Measurements from ENCODE around the gene CELF2. TPM values are rescaled to one million over a fixed set of nuclear protein-coding genes. Genes with fewer than 3 reads are reported as not detected.

CELF2 gene
- total RNA-seq, 1 experiment from 2014 or later, result not detected

DNA sequence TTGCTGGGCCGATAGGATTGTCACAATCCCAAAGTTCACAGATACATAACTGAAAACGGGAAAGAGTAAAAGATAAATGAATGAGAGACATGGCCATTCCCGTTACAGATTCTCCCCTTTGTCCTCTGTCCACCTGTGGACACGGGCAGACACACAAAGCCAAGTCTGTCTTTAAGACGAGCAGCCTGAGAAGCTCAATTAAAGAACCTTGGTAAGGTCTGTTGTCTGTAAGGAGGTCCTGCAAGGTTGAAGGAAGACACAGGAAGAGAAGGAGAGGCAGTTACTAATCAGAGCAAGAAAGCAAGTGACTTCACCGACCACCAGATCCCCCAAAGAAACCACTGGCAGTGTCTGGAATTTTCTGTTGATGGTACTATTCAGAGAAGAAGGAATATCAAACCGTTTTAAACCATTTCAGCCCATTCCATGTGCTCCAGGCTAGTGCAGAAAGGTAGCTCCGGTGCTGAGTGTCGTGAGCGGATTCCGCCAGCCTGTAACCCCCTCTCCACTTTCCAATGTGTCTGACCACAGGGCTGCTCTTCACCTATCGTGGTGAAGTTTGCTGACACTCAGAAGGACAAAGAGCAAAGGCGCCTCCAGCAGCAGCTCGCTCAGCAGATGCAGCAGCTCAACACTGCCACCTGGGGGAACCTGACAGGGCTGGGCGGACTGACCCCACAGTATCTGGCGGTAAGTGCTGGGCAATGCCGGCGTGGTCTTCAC, 252.6 kb downstream of the CELF2 start:
- H3K27ac ChIP-seq (ENCODE audit: low read depth, low read length, poor library complexity, severe bottlenecking), result no peak overlapping the region
- H3K4me3 ChIP-seq (ENCODE audit: low read depth, low read length, poor library complexity, severe bottlenecking), result no peak overlapping the region
- no peaks in the 10 kb centered on the region for H3K4me1 ChIP-seq (ENCODE audit: insufficient read depth, low read length, poor library complexity, severe bottlenecking)
- peaks cover 56% of the 10 kb centered on the region for H3K27me3 ChIP-seq (replicated peaks; ENCODE audit: insufficient read depth, low read depth, low read length, poor library complexity)
- intact Hi-C loops (cut with micrococcal nuclease; ENCODE audit: unreplicated experiment), result loop anchor here (1.0 kb wide), 1 partner anchor 1927 kb away; no protein-coding TSS in a partner anchor
- H3K36me3 ChIP-seq (ENCODE audit: insufficient read depth, low read length, poor library complexity, severe bottlenecking), result no peaks in the 10 kb centered on the region
- ChIA-PET CTCF (interaction anchor here (2.1 kb wide), 1 partner anchor 1927 kb away, joined by 12 read pairs; no protein-coding TSS in a partner anchor), POLR2A (ENCODE audit: low non-redundant PET) (no interaction called here)
- BruUV-seq (replicated peaks), result no TSS peak
- peak; percentile 69 for DNase-seq (ENCODE audit: low spot score)
- no peaks in the 10 kb centered on the region for H3K9me3 ChIP-seq (ENCODE audit: low read depth, low read length, poor library complexity, severe bottlenecking)
- TF ChIP-seq, protein P1, sequence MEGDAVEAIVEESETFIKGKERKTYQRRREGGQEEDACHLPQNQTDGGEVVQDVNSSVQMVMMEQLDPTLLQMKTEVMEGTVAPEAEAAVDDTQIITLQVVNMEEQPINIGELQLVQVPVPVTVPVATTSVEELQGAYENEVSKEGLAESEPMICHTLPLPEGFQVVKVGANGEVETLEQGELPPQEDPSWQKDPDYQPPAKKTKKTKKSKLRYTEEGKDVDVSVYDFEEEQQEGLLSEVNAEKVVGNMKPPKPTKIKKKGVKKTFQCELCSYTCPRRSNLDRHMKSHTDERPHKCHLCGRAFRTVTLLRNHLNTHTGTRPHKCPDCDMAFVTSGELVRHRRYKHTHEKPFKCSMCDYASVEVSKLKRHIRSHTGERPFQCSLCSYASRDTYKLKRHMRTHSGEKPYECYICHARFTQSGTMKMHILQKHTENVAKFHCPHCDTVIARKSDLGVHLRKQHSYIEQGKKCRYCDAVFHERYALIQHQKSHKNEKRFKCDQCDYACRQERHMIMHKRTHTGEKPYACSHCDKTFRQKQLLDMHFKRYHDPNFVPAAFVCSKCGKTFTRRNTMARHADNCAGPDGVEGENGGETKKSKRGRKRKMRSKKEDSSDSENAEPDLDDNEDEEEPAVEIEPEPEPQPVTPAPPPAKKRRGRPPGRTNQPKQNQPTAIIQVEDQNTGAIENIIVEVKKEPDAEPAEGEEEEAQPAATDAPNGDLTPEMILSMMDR (conservative IDR thresholded peaks at IDR 0.05; ENCODE audit: low read depth, low read length), result peak; percentile 95
- TF ChIP-seq EZH2 (IDR thresholded peaks at IDR 0.05; ENCODE audit: borderline replicate concordance, low read depth, low read length, poor library complexity, severe bottlenecking), result no peak

DNA sequence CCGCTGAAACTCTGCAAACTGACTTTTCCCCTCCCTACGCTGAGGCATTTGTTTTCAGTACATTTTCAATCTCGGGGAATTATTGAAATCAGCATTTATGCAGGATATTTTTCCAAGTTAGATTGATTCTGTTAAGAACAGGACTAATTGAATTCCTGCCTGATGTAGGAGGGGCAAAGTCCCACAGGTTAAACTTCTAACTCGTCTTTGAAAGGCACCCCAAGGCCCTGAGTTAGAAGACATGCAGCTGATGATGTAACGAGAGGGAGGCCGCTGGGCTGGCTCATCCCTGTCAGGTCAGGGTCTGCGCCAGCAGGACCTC, 253.1 kb downstream of the CELF2 start:
- TF ChIP-seq, protein P1 (conservative IDR thresholded peaks at IDR 0.05; ENCODE audit: low read depth, low read length), result peak; percentile 5; the same call in 1 of the 2 replicates
- TF ChIP-seq EZH2 (IDR thresholded peaks at IDR 0.05; ENCODE audit: borderline replicate concordance, low read depth, low read length, poor library complexity, severe bottlenecking), result no peak
- H3K4me3 ChIP-seq (ENCODE audit: low read depth, low read length, poor library complexity, severe bottlenecking), result no peak overlapping the region
- peaks cover 56% of the 10 kb centered on the region for H3K27me3 ChIP-seq (replicated peaks; ENCODE audit: insufficient read depth, low read depth, low read length, poor library complexity)
- no peaks in the 10 kb centered on the region for H3K36me3 ChIP-seq (ENCODE audit: insufficient read depth, low read length, poor library complexity, severe bottlenecking)
- no peaks in the 10 kb centered on the region for H3K4me1 ChIP-seq (ENCODE audit: insufficient read depth, low read length, poor library complexity, severe bottlenecking)
- H3K27ac ChIP-seq (ENCODE audit: low read depth, low read length, poor library complexity, severe bottlenecking), result no peak overlapping the region
- no peak for DNase-seq (ENCODE audit: low spot score)
- no TSS peak for BruUV-seq (replicated peaks)
- H3K9me3 ChIP-seq (ENCODE audit: low read depth, low read length, poor library complexity, severe bottlenecking), result no peaks in the 10 kb centered on the region
- ChIA-PET CTCF (interaction anchor here (2.1 kb wide), 1 partner anchor 1928 kb away, joined by 12 read pairs; no protein-coding TSS in a partner anchor), POLR2A (ENCODE audit: low non-redundant PET) (no interaction called here)
- intact Hi-C loops (cut with micrococcal nuclease; ENCODE audit: unreplicated experiment), result loop anchor here (1.0 kb wide), 1 partner anchor 1928 kb away; no protein-coding TSS in a partner anchor

DNA sequence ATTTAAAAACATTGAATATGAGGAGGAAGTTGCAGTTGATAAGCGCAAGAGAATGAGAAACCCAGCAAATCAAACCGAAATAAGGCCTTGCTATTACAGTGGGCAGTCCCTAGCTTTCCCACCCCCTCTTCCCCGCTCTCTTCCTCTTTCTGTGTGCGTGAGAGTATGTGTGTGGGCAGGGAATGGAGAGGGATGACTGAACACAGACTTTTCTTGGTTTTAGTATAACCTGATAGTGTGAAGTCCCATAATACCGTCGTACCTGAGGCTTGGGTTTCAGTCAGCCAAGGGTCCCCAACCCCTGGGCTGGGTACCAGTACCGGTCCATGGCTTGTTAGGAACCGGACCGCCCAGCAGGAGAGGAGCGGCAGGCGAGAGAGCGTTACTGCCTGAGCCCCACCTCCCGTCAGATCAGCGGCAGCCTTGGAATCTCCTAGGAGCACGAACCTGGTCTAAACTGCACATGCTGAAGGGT, 255.3 kb downstream of the CELF2 start:
- ChIA-PET CTCF (no interaction called here), POLR2A (ENCODE audit: low non-redundant PET) (interaction anchor here (0.5 kb wide), 1 partner anchor 315 kb away, joined by 3 read pairs; no protein-coding TSS in a partner anchor)
- TF ChIP-seq, protein P1 (conservative IDR thresholded peaks at IDR 0.05; ENCODE audit: low read depth, low read length), result no peak
- no peak for TF ChIP-seq EZH2 (IDR thresholded peaks at IDR 0.05; ENCODE audit: borderline replicate concordance, low read depth, low read length, poor library complexity, severe bottlenecking)
- Histone ChIP-seq H3K9me3 (ENCODE audit: low read depth, low read length, poor library complexity, severe bottlenecking) (no peaks in the 10 kb centered on the region), H3K27me3 (replicated peaks; ENCODE audit: insufficient read depth, low read depth, low read length, poor library complexity) (peaks cover 56% of the 10 kb centered on the region), H3K36me3 (ENCODE audit: insufficient read depth, low read length, poor library complexity, severe bottlenecking) (no peaks in the 10 kb centered on the region), H3K4me3 (ENCODE audit: low read depth, low read length, poor library complexity, severe bottlenecking) (no peak overlapping the region), H3K4me1 (ENCODE audit: insufficient read depth, low read length, poor library complexity, severe bottlenecking) (no peaks in the 10 kb centered on the region), H3K27ac (ENCODE audit: low read depth, low read length, poor library complexity, severe bottlenecking) (no peak overlapping the region)
- intact Hi-C loops (cut with micrococcal nuclease; ENCODE audit: unreplicated experiment), result no loop called here
- no peak for DNase-seq (ENCODE audit: low spot score)
- no TSS peak for BruUV-seq (replicated peaks)
